ENCODE data around the gene PNPLA7. TPM values are rescaled to one million over a fixed set of nuclear protein-coding genes. Genes with fewer than 3 reads are reported as not detected.

Gene PNPLA7
- polyA plus RNA-seq, 2 donors: 2.3 to 3.9 TPM

GRCh38 chr9:137493364-137494103, 56.7 kb downstream of the PNPLA7 start:
- H3K4me3 ChIP-seq (ENCODE audit: low read depth in 1 of 2, low read length in 2 of 2): no peak overlapping the region
- H3K27me3 ChIP-seq (ENCODE audit: control insufficient read depth in 1 of 2, insufficient read depth in 2 of 2, low read length in 2 of 2): no peaks in the 10 kb centered on the region
- H3K27ac ChIP-seq (ENCODE audit: low read depth in 2 of 2, low read length in 1 of 2): no peak overlapping the region
- no peaks in the 10 kb centered on the region for H3K9me3 ChIP-seq (ENCODE audit: control insufficient read depth in 2 of 2, insufficient read depth in 1 of 2, low read depth in 1 of 2, low read length in 1 of 2)
- 92 to 98% methylated on average over 16 of the region's 16 CpGs for whole genome bisulfite sequencing, 2 donors
- no peaks in the 10 kb centered on the region for H3K4me1 ChIP-seq (ENCODE audit: control insufficient read depth in 2 of 2, insufficient read depth in 2 of 2, low read length in 1 of 2)
- no peaks in the 10 kb centered on the region for H3K36me3 ChIP-seq (ENCODE audit: control insufficient read depth in 2 of 2, insufficient read depth in 2 of 2, low read length in 1 of 2)

GRCh38 chr9:137492464-137493363, 57.5 kb downstream of the PNPLA7 start:
- 76 to 78% methylated on average over 18 to 20 of the region's 20 CpGs for WGBS, 2 donors
- Histone ChIP-seq H3K27me3 (ENCODE audit: control insufficient read depth in 1 of 2, insufficient read depth in 2 of 2, low read length in 2 of 2) (no peaks in the 10 kb centered on the region), H3K36me3 (ENCODE audit: control insufficient read depth in 2 of 2, insufficient read depth in 2 of 2, low read length in 1 of 2) (no peaks in the 10 kb centered on the region)

GRCh38 chr9:137491735-137492432, 58.3 kb downstream of the PNPLA7 start:
- H3K9me3 ChIP-seq (ENCODE audit: control insufficient read depth in 2 of 2, insufficient read depth in 1 of 2, low read depth in 1 of 2, low read length in 1 of 2): no peaks in the 10 kb centered on the region
- no peak overlapping the region for H3K27ac ChIP-seq (ENCODE audit: low read depth in 2 of 2, low read length in 1 of 2)
- H3K27me3 ChIP-seq (ENCODE audit: control insufficient read depth in 1 of 2, insufficient read depth in 2 of 2, low read length in 2 of 2): no peaks in the 10 kb centered on the region
- WGBS, 2 donors: 90 to 93% methylated on average over 13 of the region's 13 CpGs
- no peak overlapping the region for H3K4me3 ChIP-seq (ENCODE audit: low read depth in 1 of 2, low read length in 2 of 2)
- no peaks in the 10 kb centered on the region for H3K36me3 ChIP-seq (ENCODE audit: control insufficient read depth in 2 of 2, insufficient read depth in 2 of 2, low read length in 1 of 2)
- H3K4me1 ChIP-seq (ENCODE audit: control insufficient read depth in 2 of 2, insufficient read depth in 2 of 2, low read length in 1 of 2): no peaks in the 10 kb centered on the region

More at GRCh38 chr9:137492464-137493363, 57.5 kb downstream of the PNPLA7 start:
- Histone ChIP-seq H3K4me1 (ENCODE audit: control insufficient read depth in 2 of 2, insufficient read depth in 2 of 2, low read length in 1 of 2) (no peaks in the 10 kb centered on the region), H3K4me3 (ENCODE audit: low read depth in 1 of 2, low read length in 2 of 2) (no peak overlapping the region), H3K9me3 (ENCODE audit: control insufficient read depth in 2 of 2, insufficient read depth in 1 of 2, low read depth in 1 of 2, low read length in 1 of 2) (no peaks in the 10 kb centered on the region), H3K27ac (ENCODE audit: low read depth in 2 of 2, low read length in 1 of 2) (no peak overlapping the region)

GRCh38 chr9:137490532-137491186, 59.5 kb downstream of the PNPLA7 start:
- Histone ChIP-seq H3K4me1 (ENCODE audit: control insufficient read depth in 2 of 2, insufficient read depth in 2 of 2, low read length in 1 of 2) (no peaks in the 10 kb centered on the region), H3K27me3 (ENCODE audit: control insufficient read depth in 1 of 2, insufficient read depth in 2 of 2, low read length in 2 of 2) (no peaks in the 10 kb centered on the region), H3K4me3 (ENCODE audit: low read depth in 1 of 2, low read length in 2 of 2) (no peak overlapping the region), H3K9me3 (ENCODE audit: control insufficient read depth in 2 of 2, insufficient read depth in 1 of 2, low read depth in 1 of 2, low read length in 1 of 2) (no peaks in the 10 kb centered on the region), H3K27ac (ENCODE audit: low read depth in 2 of 2, low read length in 1 of 2) (no peak overlapping the region), H3K36me3 (ENCODE audit: control insufficient read depth in 2 of 2, insufficient read depth in 2 of 2, low read length in 1 of 2) (no peaks in the 10 kb centered on the region)
- 86 to 89% methylated on average over 9 of the region's 9 CpGs for WGBS, 2 donors

- Histone ChIP-seq H3K27me3 (ENCODE audit: control insufficient read depth in 1 of 2, insufficient read depth in 2 of 2, low read length in 2 of 2) (no peaks in the 10 kb centered on the region), H3K27ac (ENCODE audit: low read depth in 2 of 2, low read length in 1 of 2) (no peak overlapping the region), H3K9me3 (ENCODE audit: control insufficient read depth in 2 of 2, insufficient read depth in 1 of 2, low read depth in 1 of 2, low read length in 1 of 2) (no peaks in the 10 kb centered on the region), H3K4me1 (ENCODE audit: control insufficient read depth in 2 of 2, insufficient read depth in 2 of 2, low read length in 1 of 2) (no peaks in the 10 kb centered on the region), H3K36me3 (ENCODE audit: control insufficient read depth in 2 of 2, insufficient read depth in 2 of 2, low read length in 1 of 2) (no peaks in the 10 kb centered on the region), H3K4me3 (ENCODE audit: low read depth in 1 of 2, low read length in 2 of 2) (no peak overlapping the region)
- WGBS, 2 donors: 91 to 93% methylated on average over 6 of the region's 6 CpGs
These were observed 61.3 kb downstream of the PNPLA7 start for GRCh38 chr9:137488906-137489305.

GRCh38 chr9:137488327-137488653, 61.9 kb downstream of the PNPLA7 start:
- WGBS, 2 donors: 63 to 81% methylated on average over 6 of the region's 6 CpGs
- Histone ChIP-seq H3K27me3 (ENCODE audit: control insufficient read depth in 1 of 2, insufficient read depth in 2 of 2, low read length in 2 of 2) (no peaks in the 10 kb centered on the region), H3K36me3 (ENCODE audit: control insufficient read depth in 2 of 2, insufficient read depth in 2 of 2, low read length in 1 of 2) (no peaks in the 10 kb centered on the region), H3K4me1 (ENCODE audit: control insufficient read depth in 2 of 2, insufficient read depth in 2 of 2, low read length in 1 of 2) (no peaks in the 10 kb centered on the region), H3K4me3 (ENCODE audit: low read depth in 1 of 2, low read length in 2 of 2) (no peak overlapping the region), H3K9me3 (ENCODE audit: control insufficient read depth in 2 of 2, insufficient read depth in 1 of 2, low read depth in 1 of 2, low read length in 1 of 2) (no peaks in the 10 kb centered on the region), H3K27ac (ENCODE audit: low read depth in 2 of 2, low read length in 1 of 2) (no peak overlapping the region)

- no peaks in the 10 kb centered on the region for H3K27me3 ChIP-seq (ENCODE audit: control insufficient read depth in 1 of 2, insufficient read depth in 2 of 2, low read length in 2 of 2)
- no peaks in the 10 kb centered on the region for H3K36me3 ChIP-seq (ENCODE audit: control insufficient read depth in 2 of 2, insufficient read depth in 2 of 2, low read length in 1 of 2)
- no peaks in the 10 kb centered on the region for H3K4me1 ChIP-seq (ENCODE audit: control insufficient read depth in 2 of 2, insufficient read depth in 2 of 2, low read length in 1 of 2)
- H3K27ac ChIP-seq (ENCODE audit: low read depth in 2 of 2, low read length in 1 of 2): no peak overlapping the region
- no peak overlapping the region for H3K4me3 ChIP-seq (ENCODE audit: low read depth in 1 of 2, low read length in 2 of 2)
- H3K9me3 ChIP-seq (ENCODE audit: control insufficient read depth in 2 of 2, insufficient read depth in 1 of 2, low read depth in 1 of 2, low read length in 1 of 2): no peaks in the 10 kb centered on the region
- WGBS, 2 donors: 61 to 72% methylated on average over 41 of the region's 41 CpGs
These were observed 62.5 kb downstream of the PNPLA7 start for GRCh38 chr9:137487454-137488326.

- Histone ChIP-seq H3K27me3 (ENCODE audit: control insufficient read depth in 1 of 2, insufficient read depth in 2 of 2, low read length in 2 of 2) (no peaks in the 10 kb centered on the region), H3K9me3 (ENCODE audit: control insufficient read depth in 2 of 2, insufficient read depth in 1 of 2, low read depth in 1 of 2, low read length in 1 of 2) (no peaks in the 10 kb centered on the region), H3K27ac (ENCODE audit: low read depth in 2 of 2, low read length in 1 of 2) (no peak overlapping the region), H3K4me3 (ENCODE audit: low read depth in 1 of 2, low read length in 2 of 2) (no peak overlapping the region), H3K4me1 (ENCODE audit: control insufficient read depth in 2 of 2, insufficient read depth in 2 of 2, low read length in 1 of 2) (no peaks in the 10 kb centered on the region), H3K36me3 (ENCODE audit: control insufficient read depth in 2 of 2, insufficient read depth in 2 of 2, low read length in 1 of 2) (no peaks in the 10 kb centered on the region)
- WGBS, 2 donors: 79 to 83% methylated on average over 35 of the region's 35 CpGs
These were observed 63.4 kb downstream of the PNPLA7 start for GRCh38 chr9:137486545-137487453.
